ENCODE results near the gene MTURN. TPM values are rescaled to one million over a fixed set of nuclear protein-coding genes. Genes with fewer than 3 reads are reported as not detected.

MTURN gene
- total RNA-seq, 6 experiments from 2014 or later: 2.2 to 5.2 (median 2.9) TPM

- TF ChIP-seq, protein P1, sequence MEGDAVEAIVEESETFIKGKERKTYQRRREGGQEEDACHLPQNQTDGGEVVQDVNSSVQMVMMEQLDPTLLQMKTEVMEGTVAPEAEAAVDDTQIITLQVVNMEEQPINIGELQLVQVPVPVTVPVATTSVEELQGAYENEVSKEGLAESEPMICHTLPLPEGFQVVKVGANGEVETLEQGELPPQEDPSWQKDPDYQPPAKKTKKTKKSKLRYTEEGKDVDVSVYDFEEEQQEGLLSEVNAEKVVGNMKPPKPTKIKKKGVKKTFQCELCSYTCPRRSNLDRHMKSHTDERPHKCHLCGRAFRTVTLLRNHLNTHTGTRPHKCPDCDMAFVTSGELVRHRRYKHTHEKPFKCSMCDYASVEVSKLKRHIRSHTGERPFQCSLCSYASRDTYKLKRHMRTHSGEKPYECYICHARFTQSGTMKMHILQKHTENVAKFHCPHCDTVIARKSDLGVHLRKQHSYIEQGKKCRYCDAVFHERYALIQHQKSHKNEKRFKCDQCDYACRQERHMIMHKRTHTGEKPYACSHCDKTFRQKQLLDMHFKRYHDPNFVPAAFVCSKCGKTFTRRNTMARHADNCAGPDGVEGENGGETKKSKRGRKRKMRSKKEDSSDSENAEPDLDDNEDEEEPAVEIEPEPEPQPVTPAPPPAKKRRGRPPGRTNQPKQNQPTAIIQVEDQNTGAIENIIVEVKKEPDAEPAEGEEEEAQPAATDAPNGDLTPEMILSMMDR (IDR thresholded peaks at IDR 0.05): no peak
- TF ChIP-seq POLR2A (IDR thresholded peaks at IDR 0.05): no peak
- no peak for DNase-seq
- Histone ChIP-seq H3K27me3 (no peaks in the 10 kb centered on the region), H3K4me3 (no peak overlapping the region), H3K9me3 (no peaks in the 10 kb centered on the region), H3K4me1 (no peaks in the 10 kb centered on the region), H3K27ac (no peak overlapping the region), H3K36me3 (no peaks in the 10 kb centered on the region)
- WGBS (ENCODE audit: insufficient coverage, low coverage, low lambda C conversion rate, missing lambda C conversion rate): 84% methylated on average over 2 of the region's 3 CpGs
- no peak for ATAC-seq
- intact Hi-C loops (cut with DNase I): loop anchor here in 1 of 2 donors (10.0 kb wide), 1 partner anchor 252 kb away; no protein-coding TSS in a partner anchor
Measured at GRCh38 chr7:30172451-30172850, 37.7 kb downstream of the MTURN start.

DNA sequence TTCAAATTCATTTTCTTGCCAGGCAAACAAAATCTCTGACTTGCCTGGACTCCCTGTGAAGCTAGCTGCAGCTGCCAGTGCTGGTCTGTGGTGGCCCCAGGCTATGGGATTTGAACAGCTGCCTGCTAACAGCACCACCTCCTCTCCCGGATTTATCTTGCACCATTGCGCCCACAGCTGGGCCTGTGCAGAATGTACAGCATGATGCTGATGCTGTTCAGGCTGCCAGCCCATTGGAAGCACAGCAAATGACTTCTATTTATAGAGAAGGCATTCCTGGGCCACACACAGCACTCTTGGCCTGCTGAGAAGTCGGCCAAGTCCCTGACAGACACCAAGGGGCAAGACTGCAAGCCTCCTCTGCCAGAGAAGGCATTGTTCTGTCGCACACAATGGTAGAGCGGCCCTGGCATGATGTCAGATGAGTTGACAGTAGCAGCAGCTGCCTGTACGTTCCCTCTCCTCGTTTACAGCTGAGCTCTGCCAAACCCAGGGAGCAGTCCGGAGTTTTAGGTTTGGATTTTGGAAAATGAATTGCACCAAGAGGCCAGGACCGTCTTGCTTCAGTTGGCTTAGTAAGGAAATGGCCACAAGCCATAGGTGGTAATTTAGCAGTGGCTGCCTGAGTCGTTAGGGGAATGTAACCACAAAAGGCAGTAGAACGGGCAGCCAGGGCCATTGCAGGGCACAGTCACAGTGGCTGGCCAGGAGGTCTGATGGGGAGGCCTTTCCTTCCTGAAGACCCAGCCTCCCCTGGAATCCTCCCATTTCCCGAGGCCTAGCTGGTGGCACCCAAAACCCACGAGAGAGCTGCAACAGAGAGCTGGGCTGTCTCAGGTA is 38.5 kb downstream of the MTURN start:
- H3K27ac ChIP-seq: no peak overlapping the region
- no peaks in the 10 kb centered on the region for H3K27me3 ChIP-seq
- H3K9me3 ChIP-seq: no peaks in the 10 kb centered on the region
- H3K4me1 ChIP-seq: no peaks in the 10 kb centered on the region
- intact Hi-C loops (cut with DNase I): loop anchor here in 1 of 2 donors (10.0 kb wide), 1 partner anchor 252 kb away; no protein-coding TSS in a partner anchor
- no peaks in the 10 kb centered on the region for H3K36me3 ChIP-seq
- WGBS (ENCODE audit: insufficient coverage, low coverage, low lambda C conversion rate, missing lambda C conversion rate): 82% methylated on average over 5 of the region's 13 CpGs
- no peak for DNase-seq
- ATAC-seq: peak in 1 of 4 donors; percentile 21
- no peak overlapping the region for H3K4me3 ChIP-seq
- TF ChIP-seq, protein P1 (IDR thresholded peaks at IDR 0.05): no peak
- TF ChIP-seq POLR2A (IDR thresholded peaks at IDR 0.05): no peak

- DNase-seq: no peak
- intact Hi-C loops (cut with DNase I): loop anchor here in 1 of 2 donors (10.0 kb wide), 1 partner anchor 250 kb away; no protein-coding TSS in a partner anchor
- H3K36me3 ChIP-seq: no peaks in the 10 kb centered on the region
- no peak for TF ChIP-seq POLR2A (IDR thresholded peaks at IDR 0.05)
- TF ChIP-seq, protein P1 (IDR thresholded peaks at IDR 0.05): no peak
- H3K4me3 ChIP-seq: no peak overlapping the region
- no peaks in the 10 kb centered on the region for H3K27me3 ChIP-seq
- no peak for ATAC-seq
- H3K9me3 ChIP-seq: no peaks in the 10 kb centered on the region
- H3K4me1 ChIP-seq: no peaks in the 10 kb centered on the region
- H3K27ac ChIP-seq: no peak overlapping the region
- WGBS (ENCODE audit: insufficient coverage, low coverage, low lambda C conversion rate, missing lambda C conversion rate): 66% methylated on average over 2 of the region's 3 CpGs
Measured at GRCh38 chr7:30175180-30175579, 40.4 kb downstream of the MTURN start.

DNA sequence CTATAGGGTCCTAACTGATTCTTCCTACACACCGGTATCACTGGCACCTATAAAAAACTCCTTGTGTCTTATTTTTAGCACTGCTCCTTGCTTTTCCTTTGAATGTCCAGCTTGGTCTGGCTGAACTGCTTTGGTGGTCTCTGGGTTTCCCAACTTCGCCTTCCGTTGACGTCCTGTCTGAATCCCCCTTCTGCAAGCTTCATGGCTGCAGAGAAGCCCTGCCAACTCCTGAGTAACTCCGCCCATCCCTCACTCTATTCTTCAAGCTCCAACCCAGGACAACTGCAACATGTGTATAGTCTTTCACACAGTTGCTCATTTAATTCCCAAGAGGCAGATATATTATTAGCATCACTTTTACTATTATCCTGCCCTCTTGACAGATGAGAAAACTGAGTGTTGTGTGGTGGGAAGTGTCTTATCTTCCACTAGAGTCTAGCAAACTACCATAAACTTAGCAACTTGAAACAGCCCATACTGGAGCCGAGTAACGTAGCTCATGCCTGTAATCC is 40.9 kb downstream of the MTURN start:
- ATAC-seq: no peak
- H3K4me1 ChIP-seq: no peaks in the 10 kb centered on the region
- intact Hi-C loops (cut with DNase I): loop anchor here in 1 of 2 donors (10.0 kb wide), 1 partner anchor 249 kb away; no protein-coding TSS in a partner anchor

More for the DNA sequence above, 40.9 kb downstream of the MTURN start:
- no peaks in the 10 kb centered on the region for H3K9me3 ChIP-seq
- H3K4me3 ChIP-seq: no peak overlapping the region
- 100% methylated on average over 3 of the region's 7 CpGs for WGBS (ENCODE audit: insufficient coverage, low coverage, low lambda C conversion rate, missing lambda C conversion rate)
- TF ChIP-seq, protein P1 (IDR thresholded peaks at IDR 0.05): no peak
- TF ChIP-seq POLR2A (IDR thresholded peaks at IDR 0.05): no peak
- H3K27ac ChIP-seq: no peak overlapping the region
- DNase-seq: no peak
- no peaks in the 10 kb centered on the region for H3K27me3 ChIP-seq
- no peaks in the 10 kb centered on the region for H3K36me3 ChIP-seq

Measured in right lobe of liver (tissue), 6 donors.